Osteoblast (primary cell): ENCODE results near the gene CCDC154. TPM values are rescaled to one million over a fixed set of nuclear protein-coding genes. Genes with fewer than 3 reads are reported as not detected.

Experiments
- DNase-seq: peaks from one replicate; pipeline ENCODE4 v3.0.0; 2011; ENCODE audit warnings: low spot score, mixed read lengths; ENCODE audit not compliant: insufficient read length; ENCODE audit errors: missing footprints
- H2AFZ ChIP-seq: 2 replicates; pipeline ENCODE4 v1.6.0; 2011; ENCODE audit warnings: mild to moderate bottlenecking, low read length
- H3K27ac ChIP-seq: 2 replicates; pipeline ENCODE4 v1.5.1; 2011; ENCODE audit warnings: mild to moderate bottlenecking, low read depth, low read length, moderate library complexity
- H3K27me3 ChIP-seq: 2 replicates; pipeline ENCODE4 v1.6.0; 2012; ENCODE audit warnings: mild to moderate bottlenecking, control low read depth, inconsistent platforms, low read length, moderate library complexity; ENCODE audit not compliant: insufficient read depth
- H3K36me3 ChIP-seq: 2 replicates; pipeline ENCODE4 v1.5.1; 2011; ENCODE audit warnings: mild to moderate bottlenecking, low read length, control low read depth, moderate library complexity; ENCODE audit not compliant: insufficient read depth
- H3K4me1 ChIP-seq: 2 replicates; pipeline ENCODE4 v1.5.1; 2011; ENCODE audit warnings: mild to moderate bottlenecking, low read length, control low read depth, moderate library complexity; ENCODE audit not compliant: insufficient read depth
- H3K4me2 ChIP-seq: 2 replicates; pipeline ENCODE4 v1.6.0; 2011; ENCODE audit warnings: mild to moderate bottlenecking, low read length; ENCODE audit not compliant: insufficient read depth
- H3K4me3 ChIP-seq: fragments of 200-600 bp; sonication (generic); 3 replicates; pipeline ENCODE4 v1.5.1; 2012; ENCODE audit warnings: mild to moderate bottlenecking, low read length, inconsistent platforms; ENCODE audit not compliant: insufficient read depth
- H3K79me2 ChIP-seq: 2 replicates; pipeline ENCODE4 v1.6.0; 2012; ENCODE audit warnings: mild to moderate bottlenecking, low read length, control low read depth, inconsistent platforms; ENCODE audit not compliant: insufficient read depth
- H3K9me3 ChIP-seq: 2 replicates; pipeline ENCODE4 v1.5.1; 2011; ENCODE audit warnings: low read depth, low read length, control low read depth
- H4K20me1 ChIP-seq: 2 replicates; pipeline ENCODE4 v1.6.0; 2012; ENCODE audit warnings: mild to moderate bottlenecking, low read length, control low read depth; ENCODE audit not compliant: insufficient read depth
- total RNA-seq: library from RNA; depleted of rRNA; stranded (reverse); fragments of >200 nt; gene quantifications from 2 replicates; pipeline ENCODE4 v1.2.3, GENCODE V29; 2012
- TF ChIP-seq, protein P1 (sequence below): IDR thresholded peaks from 2 replicates; pipeline ENCODE4 v1.5.1; 2011; ENCODE audit warnings: mild to moderate bottlenecking, low read depth, low read length, moderate library complexity; ENCODE audit errors: extremely low read depth

CCDC154 gene
- total RNA-seq, 1 donor, result 0.36 TPM

DNA sequence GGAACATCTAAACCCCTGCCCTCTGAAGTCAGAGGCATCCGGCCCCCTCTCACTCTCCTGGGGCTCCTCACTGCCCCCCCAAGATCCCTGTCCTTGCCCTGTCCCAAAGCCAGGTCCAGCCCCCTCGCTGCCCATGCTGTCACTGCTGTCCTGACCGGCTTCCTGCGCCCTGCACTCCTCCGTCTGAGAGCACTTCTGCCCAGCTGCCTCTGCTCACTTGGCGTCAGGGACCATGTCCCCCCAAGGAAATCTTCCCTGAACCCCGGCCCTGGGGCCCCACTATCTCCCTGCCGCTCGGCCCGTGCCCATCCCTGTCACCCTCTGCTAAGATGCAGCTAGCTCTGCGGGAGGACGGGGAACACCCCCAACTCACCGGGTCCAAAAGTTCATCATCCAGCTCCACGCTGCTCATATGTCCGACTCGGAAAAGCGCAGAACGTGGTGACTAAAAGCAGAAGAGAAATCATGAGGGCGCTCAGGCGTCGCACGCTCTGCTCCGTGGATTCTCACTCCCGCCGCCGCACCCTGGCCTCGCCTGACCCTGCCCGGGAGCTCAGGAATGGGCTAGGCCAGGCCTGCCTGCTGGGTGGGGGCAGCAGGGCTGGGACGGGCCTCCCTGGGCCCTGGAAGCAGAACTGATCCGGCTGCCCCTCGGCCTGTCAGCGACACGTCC, 20.7 kb upstream of the CCDC154 start:
- peaks cover 1% of the 10 kb centered on the region for H3K4me1 ChIP-seq
- peaks cover 2% of the 10 kb centered on the region for H3K36me3 ChIP-seq
- H2AFZ ChIP-seq, result no peak overlapping the region
- H3K4me3 ChIP-seq, result no peak overlapping the region
- peaks cover 9% of the 10 kb centered on the region for H4K20me1 ChIP-seq
- no peak for DNase-seq
- TF ChIP-seq, protein P1, sequence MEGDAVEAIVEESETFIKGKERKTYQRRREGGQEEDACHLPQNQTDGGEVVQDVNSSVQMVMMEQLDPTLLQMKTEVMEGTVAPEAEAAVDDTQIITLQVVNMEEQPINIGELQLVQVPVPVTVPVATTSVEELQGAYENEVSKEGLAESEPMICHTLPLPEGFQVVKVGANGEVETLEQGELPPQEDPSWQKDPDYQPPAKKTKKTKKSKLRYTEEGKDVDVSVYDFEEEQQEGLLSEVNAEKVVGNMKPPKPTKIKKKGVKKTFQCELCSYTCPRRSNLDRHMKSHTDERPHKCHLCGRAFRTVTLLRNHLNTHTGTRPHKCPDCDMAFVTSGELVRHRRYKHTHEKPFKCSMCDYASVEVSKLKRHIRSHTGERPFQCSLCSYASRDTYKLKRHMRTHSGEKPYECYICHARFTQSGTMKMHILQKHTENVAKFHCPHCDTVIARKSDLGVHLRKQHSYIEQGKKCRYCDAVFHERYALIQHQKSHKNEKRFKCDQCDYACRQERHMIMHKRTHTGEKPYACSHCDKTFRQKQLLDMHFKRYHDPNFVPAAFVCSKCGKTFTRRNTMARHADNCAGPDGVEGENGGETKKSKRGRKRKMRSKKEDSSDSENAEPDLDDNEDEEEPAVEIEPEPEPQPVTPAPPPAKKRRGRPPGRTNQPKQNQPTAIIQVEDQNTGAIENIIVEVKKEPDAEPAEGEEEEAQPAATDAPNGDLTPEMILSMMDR, result no peak
- H3K4me2 ChIP-seq, result no peak overlapping the region
- H3K27ac ChIP-seq, result no peak overlapping the region
- H3K9me3 ChIP-seq, result no peaks in the 10 kb centered on the region
- H3K27me3 ChIP-seq, result no peaks in the 10 kb centered on the region
- H3K79me2 ChIP-seq, result peaks cover 69% of the 10 kb centered on the region

DNA sequence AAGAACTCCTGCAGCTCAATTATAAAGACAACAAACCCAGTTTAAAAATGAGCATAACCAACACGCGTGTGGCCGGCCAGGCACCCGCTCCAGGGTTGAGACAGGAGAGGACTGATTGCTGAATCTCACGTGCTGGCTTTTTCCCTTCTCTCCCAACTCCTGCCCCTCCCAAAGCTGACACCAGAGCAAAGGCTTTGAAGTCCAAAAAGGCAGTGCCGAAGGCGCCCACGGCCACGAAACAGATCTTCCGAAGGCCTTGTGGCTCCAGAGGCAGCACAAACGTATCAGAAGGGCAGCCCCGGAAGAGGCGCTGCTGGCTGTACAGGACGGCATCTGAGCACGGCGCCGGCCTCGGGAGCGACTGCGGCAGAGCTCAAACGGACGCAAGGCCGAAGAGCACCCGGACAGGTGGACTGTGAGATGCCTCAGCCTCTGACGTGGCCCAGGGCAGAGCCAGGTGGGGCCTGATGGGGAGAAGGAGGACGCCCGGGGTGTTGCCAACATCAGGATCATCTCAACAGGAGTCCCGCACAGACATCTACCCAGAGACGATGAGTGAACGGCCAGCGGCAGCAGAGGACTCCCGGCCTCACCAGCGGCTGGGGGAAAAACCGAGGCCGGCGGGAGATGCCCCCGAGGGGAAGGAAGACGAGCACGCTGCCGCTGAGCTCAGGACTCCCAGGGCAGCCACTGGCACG, 20.0 kb upstream of the CCDC154 start:
- no peaks in the 10 kb centered on the region for H3K4me1 ChIP-seq
- TF ChIP-seq, protein P1, result no peak
- no peak overlapping the region for H3K4me3 ChIP-seq
- H3K36me3 ChIP-seq, result peaks cover 2% of the 10 kb centered on the region
- no peak for DNase-seq
- no peak overlapping the region for H2AFZ ChIP-seq
- H3K27me3 ChIP-seq, result no peaks in the 10 kb centered on the region
- no peak overlapping the region for H3K4me2 ChIP-seq
- H4K20me1 ChIP-seq, result peaks cover 9% of the 10 kb centered on the region
- peaks cover 62% of the 10 kb centered on the region for H3K79me2 ChIP-seq
- no peak overlapping the region for H3K27ac ChIP-seq
- no peaks in the 10 kb centered on the region for H3K9me3 ChIP-seq

DNA sequence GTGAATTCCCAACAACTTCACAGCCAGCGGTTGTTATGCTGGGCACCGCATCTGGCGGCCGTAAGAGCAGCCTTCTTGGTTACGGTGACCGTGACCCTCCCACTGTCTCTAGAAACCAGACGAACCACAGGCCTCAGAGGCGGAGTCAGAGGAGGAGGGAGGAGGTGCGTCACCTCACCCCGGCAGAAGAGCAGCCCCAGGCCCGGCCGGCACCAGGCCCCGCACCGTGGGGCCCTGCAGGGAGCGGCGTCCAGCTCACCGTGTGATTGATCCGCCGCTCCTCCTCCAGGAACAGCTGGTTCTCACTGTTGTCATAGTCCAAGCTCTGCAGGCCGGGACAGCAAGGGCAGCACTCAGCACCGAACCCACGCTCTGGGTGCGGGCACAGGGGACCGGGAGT, 16.8 kb upstream of the CCDC154 start:
- no peak for DNase-seq
- Histone ChIP-seq H2AFZ (no peak overlapping the region), H3K4me1 (no peaks in the 10 kb centered on the region), H4K20me1 (peaks cover 2% of the 10 kb centered on the region), H3K79me2 (peaks cover 44% of the 10 kb centered on the region), H3K27ac (no peak overlapping the region), H3K36me3 (peaks cover 2% of the 10 kb centered on the region), H3K4me3 (no peak overlapping the region), H3K27me3 (no peaks in the 10 kb centered on the region), H3K4me2 (no peak overlapping the region), H3K9me3 (no peaks in the 10 kb centered on the region)
- TF ChIP-seq, protein P1, result no peak

DNA sequence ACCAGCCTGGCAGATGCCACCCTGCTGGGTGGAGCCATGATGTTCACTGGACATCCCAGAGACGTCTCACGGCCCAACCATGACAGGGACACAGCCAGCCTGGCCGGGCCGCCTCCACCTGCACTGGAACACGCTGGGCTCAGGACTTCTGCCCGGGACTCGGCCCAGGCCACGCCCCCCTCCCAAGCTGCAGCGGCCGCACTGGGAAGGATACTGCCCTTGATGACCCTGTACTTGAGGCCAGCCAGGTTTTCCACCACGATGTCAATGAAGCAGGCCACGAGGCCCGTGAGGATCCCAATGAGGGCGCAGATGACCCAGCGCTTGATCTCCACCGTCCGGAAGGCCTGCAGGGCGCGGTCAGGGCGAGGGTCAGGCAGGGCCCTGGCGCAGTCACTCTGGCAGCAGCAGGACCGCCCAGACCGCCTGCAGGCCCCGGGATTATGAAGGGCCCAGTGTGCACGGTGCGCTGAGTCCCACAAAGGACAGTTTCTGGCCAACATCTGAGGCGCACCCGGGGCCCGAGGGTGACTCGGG, 16.3 kb upstream of the CCDC154 start:
- Histone ChIP-seq H3K4me1 (no peaks in the 10 kb centered on the region), H3K9me3 (no peaks in the 10 kb centered on the region)

More for the DNA sequence above, 16.3 kb upstream of the CCDC154 start:
- H3K27me3 ChIP-seq, result no peaks in the 10 kb centered on the region
- H3K36me3 ChIP-seq, result peaks cover 2% of the 10 kb centered on the region
- DNase-seq, result no peak
- TF ChIP-seq, protein P1, result no peak
- peaks cover 39% of the 10 kb centered on the region for H3K79me2 ChIP-seq
- H3K27ac ChIP-seq, result no peak overlapping the region
- H3K4me3 ChIP-seq, result no peak overlapping the region
- no peak overlapping the region for H3K4me2 ChIP-seq
- H2AFZ ChIP-seq, result no peak overlapping the region
- H4K20me1 ChIP-seq, result peaks cover 2% of the 10 kb centered on the region
